ENCODE data around the gene ASAP2.

The ASAP2 gene

GRCh38 chr2:9374071-9374730 is 167.6 kb downstream of the ASAP2 start:
- TF ChIP-seq SPI1 (IDR thresholded peaks at IDR 0.05; ENCODE audit: borderline replicate concordance, low read depth) (no peak), CTCF (IDR thresholded peaks at IDR 0.05; ENCODE audit: insufficient read depth, low read length) (no peak), REST (IDR thresholded peaks at IDR 0.05; ENCODE audit: insufficient replicate concordance, low read depth) (no peak), GABPA (IDR thresholded peaks at IDR 0.05; ENCODE audit: low read depth) (no peak), POLR2AphosphoS5 (IDR thresholded peaks at IDR 0.05; ENCODE audit: low read depth) (no peak)
- Histone ChIP-seq H3K27me3 (ENCODE audit: insufficient read depth, poor library complexity, severe bottlenecking) (peaks cover 3% of the 10 kb centered on the region), H3K27ac (replicated peaks) (no peak overlapping the region), H3K4me3 (replicated peaks; ENCODE audit: insufficient read depth, low read length) (no peak overlapping the region)
- DNase-seq (ENCODE audit: low read depth in 1 of 2, low spot score in 1 of 2): no peak

- TF ChIP-seq POLR2AphosphoS5 (IDR thresholded peaks at IDR 0.05; ENCODE audit: low read depth) (no peak), GABPA (IDR thresholded peaks at IDR 0.05; ENCODE audit: low read depth) (no peak), CTCF (IDR thresholded peaks at IDR 0.05; ENCODE audit: insufficient read depth, low read length) (no peak), SPI1 (IDR thresholded peaks at IDR 0.05; ENCODE audit: borderline replicate concordance, low read depth) (no peak), REST (IDR thresholded peaks at IDR 0.05; ENCODE audit: insufficient replicate concordance, low read depth) (no peak)
- no peak for DNase-seq (ENCODE audit: low read depth in 1 of 2, low spot score in 1 of 2)
- no peak overlapping the region for H3K27ac ChIP-seq (replicated peaks)
Measured at GRCh38 chr2:9375857-9376428, 169.3 kb downstream of the ASAP2 start.

GRCh38 chr2:9377461-9378097 is 171.0 kb downstream of the ASAP2 start:
- H3K27me3 ChIP-seq (ENCODE audit: insufficient read depth, poor library complexity, severe bottlenecking): peaks cover 3% of the 10 kb centered on the region
- no peak for TF ChIP-seq SPI1 (IDR thresholded peaks at IDR 0.05; ENCODE audit: borderline replicate concordance, low read depth)
- no peak for TF ChIP-seq GABPA (IDR thresholded peaks at IDR 0.05; ENCODE audit: low read depth)
- TF ChIP-seq POLR2AphosphoS5 (IDR thresholded peaks at IDR 0.05; ENCODE audit: low read depth): no peak
- no peak for TF ChIP-seq REST (IDR thresholded peaks at IDR 0.05; ENCODE audit: insufficient replicate concordance, low read depth)
- no peak for TF ChIP-seq CTCF (IDR thresholded peaks at IDR 0.05; ENCODE audit: insufficient read depth, low read length)
- H3K4me3 ChIP-seq (replicated peaks; ENCODE audit: insufficient read depth, low read length): no peak overlapping the region
- DNase-seq (ENCODE audit: low read depth in 1 of 2, low spot score in 1 of 2): no peak
- H3K27ac ChIP-seq (replicated peaks): no peak overlapping the region

More at GRCh38 chr2:9375857-9376428, 169.3 kb downstream of the ASAP2 start:
- Histone ChIP-seq H3K27me3 (ENCODE audit: insufficient read depth, poor library complexity, severe bottlenecking) (peaks cover 3% of the 10 kb centered on the region), H3K4me3 (replicated peaks; ENCODE audit: insufficient read depth, low read length) (no peak overlapping the region)
